Stimulated activated CD4-positive, alpha-beta T cell treated with anti-CD3 and anti-CD28 coated beads, Interleukin-4, amount 100 ng/mL, for 48 hours (primary cell): ENCODE measurements around the gene ST6GALNAC2.
A peak's percentile ranks its signal among the peaks of the same experiment; 100 is the strongest.
"Not testable (repeated sequence)": the region's sequence is repeated elsewhere in the genome, so short reads cannot be mapped to it uniquely, and the experiment has no call there.

Source experiments
- DNase-seq, 2 donors: peaks; one replicate each; pipeline ENCODE4 v3.0.0-alpha.2; 2020; ENCODE audit warnings: low read depth in 2 of 2

Gene ST6GALNAC2

GRCh38 chr17:76585649-76586593 lies at the start of gene ST6GALNAC2:
TSS of gene ST6GALNAC2 (minus strand) at chr17:76585860. CDS start at chr17:76585808, 52 bp downstream.
- DNase-seq, result peak in 1 of 2 donors; percentile 22

- DNase-seq, result no peak
Measured at GRCh38 chr17:76635039-76635438, 49.4 kb upstream of the ST6GALNAC2 start.

GRCh38 chr17:76633628-76634328 lies 48.1 kb upstream of the ST6GALNAC2 start:
- no peak for DNase-seq

DNA sequence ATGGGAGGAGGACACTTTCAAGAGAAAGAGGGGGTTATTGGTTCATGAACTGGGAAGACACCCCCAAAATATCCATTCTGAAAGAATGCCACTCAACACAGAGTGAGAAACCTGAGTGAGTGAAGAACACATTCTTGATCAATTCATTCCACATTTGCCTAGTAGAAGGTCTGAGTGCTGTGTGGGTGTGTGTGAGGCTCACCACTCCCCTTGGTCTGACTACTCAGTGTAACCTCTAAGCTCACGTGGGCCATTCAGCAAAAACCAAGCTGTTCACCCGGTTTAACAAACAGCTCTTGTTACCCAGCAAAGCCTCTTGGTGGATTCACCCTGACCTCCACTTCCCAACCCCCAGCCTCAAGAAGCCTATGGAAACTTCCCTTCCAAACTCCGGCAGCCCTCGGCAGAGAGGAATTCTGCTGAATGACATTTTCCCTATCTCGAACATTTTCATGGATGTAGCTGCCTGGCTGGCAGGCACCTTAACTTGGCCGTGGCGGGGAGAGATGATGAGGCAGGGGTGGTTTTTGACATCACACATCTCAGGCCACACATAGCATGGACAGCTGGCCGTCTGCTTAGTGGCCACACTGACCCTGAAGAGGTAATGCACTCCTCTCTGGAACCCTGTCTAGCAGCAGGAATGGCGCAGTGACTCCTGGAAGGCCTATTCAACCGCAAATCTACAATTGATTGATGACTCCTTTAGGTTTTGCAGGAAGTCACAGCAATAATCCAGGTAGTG lies 46.3 kb upstream of the ST6GALNAC2 start:
- no peak for DNase-seq

DNA sequence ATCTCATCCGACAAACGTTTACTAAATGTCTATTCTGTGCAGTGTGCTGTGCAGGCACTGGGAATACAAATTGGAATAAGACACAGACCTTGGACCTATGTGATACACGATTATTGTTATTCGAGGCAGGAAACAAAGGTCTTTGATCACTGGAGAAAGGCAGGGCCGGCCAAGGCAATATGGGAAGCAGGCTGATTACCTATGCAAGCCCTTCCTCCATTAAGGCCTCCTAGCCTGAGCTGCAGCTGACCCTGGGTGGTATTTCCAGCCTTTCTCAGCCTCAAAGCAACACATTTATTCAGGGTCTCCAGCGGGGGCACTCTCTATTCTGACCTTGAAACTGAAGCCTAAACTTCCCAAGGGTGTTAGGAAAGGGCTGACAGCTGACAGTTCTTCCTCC lies 44.5 kb upstream of the ST6GALNAC2 start:
- DNase-seq, result no peak

GRCh38 chr17:76627510-76627909 lies 41.9 kb upstream of the ST6GALNAC2 start:
- DNase-seq, result no peak

DNA sequence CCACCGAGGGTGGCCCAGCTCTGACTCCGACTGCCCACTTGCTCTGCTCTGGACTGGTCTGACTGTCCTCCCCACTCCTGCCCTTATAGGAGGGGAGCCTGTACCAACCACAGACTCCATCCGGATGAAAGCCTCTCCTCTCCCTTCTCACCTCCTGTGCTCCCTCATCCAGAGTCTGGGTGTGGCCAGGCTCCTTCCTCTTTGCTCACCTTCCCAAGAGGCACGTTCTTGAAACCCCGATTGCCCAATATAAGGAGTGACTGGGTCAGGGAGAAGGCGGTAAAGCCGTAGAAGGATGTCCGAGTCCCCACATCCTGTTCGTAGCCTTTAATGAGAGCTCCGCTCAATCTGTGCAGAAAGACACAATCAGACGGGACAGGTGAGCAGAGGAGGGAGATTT lies 40.8 kb upstream of the ST6GALNAC2 start:
- DNase-seq, result no peak

GRCh38 chr17:76625496-76625895 lies 39.8 kb upstream of the ST6GALNAC2 start:
- no peak for DNase-seq

DNA sequence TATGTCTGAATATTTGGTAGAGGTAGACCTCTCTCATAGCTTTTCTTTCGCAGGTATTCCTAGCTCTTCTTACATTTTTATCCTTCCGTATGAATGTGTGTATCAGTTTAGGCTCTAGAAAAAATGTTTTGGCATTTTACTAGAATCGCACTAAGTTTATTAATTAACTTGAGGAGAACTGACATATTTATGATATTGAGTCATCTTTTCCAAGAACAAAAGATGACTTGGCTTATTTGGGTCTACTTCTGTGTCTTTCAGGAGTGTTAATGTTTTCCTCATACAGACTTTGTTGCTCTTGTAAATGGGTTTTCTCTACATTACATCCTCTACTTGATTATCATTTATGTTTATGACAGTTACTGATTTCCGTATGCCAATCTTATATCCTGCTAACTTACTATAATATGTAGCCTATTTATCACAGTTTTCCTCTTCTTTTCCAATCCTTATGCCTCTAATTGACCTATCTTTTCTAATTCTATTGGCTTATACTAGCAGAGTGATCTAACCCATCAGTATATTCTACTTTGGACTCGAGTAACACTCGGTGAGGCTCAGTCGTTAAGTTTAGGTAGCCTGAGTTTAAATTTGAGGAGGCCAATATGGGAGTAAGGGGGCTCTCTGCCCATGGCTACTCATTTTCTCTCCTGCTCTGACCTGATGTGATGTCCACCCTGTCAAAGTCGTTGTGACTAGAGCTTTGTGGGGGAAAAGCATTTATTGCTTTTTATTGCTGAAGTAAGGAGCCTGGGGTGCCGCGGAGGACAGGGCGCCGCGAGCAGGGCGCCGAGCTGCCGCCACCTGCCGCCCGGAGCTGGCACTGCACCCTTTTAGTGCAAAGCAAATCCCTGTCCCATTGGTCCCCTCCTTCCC lies 37.8 kb upstream of the ST6GALNAC2 start:
- DNase-seq, result peak; percentile 65 to 80

DNA sequence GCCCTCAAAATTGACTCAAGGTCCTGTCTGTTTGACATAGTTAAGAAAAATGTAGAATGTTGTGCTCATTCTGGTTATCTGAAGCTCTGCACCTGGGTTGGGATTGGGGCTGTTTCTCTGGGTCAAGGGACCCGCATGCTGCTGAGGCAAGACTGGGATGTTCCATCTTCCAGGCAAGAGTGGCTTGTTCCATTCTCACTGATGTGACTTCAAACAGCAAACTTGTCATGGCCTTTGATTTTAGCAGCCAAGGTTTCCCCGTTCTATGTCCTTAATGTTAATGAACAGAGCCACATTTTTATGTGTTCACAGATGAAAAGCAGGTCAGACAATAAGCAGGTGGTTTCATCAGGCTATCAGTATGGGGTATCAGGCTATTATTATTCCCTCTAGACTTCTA lies 32.2 kb upstream of the ST6GALNAC2 start:
- no peak for DNase-seq

DNA sequence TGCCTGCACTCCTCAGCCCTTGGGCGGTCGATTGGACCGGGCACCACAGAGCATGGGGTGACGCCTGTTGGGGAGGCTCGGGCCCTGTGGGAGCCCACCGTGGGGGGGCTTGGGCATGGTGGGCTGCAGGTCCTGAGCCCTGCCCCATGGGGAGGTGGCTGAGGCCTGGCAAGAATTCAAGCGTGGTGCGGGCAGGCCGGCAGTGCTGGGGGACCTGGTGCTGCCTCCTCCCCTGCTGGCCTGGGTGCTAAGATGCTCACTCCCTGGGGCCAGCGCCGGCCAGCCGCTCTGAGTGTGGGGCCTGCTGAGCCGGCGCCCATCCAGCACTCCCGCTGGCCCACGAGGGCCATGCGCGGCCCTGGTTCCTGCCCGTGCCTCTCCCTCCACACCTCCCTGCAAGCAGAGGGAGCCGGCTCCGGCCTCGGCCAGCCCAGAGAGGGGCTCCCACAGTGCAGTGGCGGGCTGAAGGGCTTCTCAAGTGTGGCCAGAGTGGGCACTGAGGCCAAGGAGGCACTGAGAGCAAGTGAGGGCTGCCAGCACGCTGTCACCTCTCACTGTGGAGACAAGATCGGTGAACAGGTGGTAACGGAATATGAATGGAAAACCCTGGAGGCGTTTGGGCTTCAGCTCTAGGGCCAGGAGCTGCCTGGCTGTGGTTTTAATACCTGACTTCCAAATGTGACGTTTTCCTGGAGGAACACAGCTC lies 29.4 kb upstream of the ST6GALNAC2 start:
- DNase-seq, result no peak

- DNase-seq, result not testable (repeated sequence)
Measured at GRCh38 chr17:76614064-76614759, 28.6 kb upstream of the ST6GALNAC2 start.

DNA sequence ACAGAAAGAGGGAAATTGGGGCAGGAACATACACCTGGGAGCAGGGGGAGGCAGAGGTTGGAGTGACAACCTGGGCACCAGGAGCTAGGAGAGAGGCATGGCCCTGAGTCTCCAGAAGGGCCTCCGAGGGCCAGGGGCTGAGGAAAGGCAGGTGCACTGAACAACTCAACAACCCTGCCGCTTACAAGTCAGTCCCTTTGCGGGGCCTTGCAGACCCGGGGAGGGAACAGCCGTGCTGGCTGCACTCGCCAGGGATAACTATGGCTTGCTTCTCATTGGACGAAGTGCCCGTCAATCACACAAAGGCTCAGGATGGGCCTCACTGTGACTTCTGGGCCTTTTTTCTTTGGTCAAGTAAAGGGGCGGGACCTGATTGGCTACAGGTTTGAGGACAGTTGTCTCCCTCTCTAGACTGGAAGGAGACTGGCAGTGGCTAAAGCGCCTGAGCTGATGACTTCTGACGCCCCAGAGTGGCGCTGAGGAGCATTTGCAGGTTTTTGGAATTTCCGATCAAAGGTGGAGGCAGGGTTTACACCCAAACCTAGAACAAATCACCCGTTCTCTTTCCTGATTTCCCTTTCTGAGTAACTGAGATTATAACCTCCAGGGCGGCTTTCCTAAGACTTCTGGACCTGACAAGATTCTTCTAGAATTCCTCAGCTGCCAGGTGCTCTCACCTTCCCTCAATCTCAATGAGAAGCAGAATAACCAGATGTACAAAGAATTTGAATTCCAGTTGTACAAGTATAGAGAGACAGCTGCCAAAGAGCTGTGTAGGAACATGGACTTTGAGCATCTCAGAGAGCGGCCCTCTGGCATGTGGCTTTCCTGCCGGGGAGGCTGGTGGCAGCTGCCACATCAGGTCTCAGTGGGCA lies 27.6 kb upstream of the ST6GALNAC2 start:
- DNase-seq, result no peak

- no peak for DNase-seq
Measured at GRCh38 chr17:76612465-76612864, 26.8 kb upstream of the ST6GALNAC2 start.

GRCh38 chr17:76611758-76612157 lies 26.1 kb upstream of the ST6GALNAC2 start:
- DNase-seq, result no peak

DNA sequence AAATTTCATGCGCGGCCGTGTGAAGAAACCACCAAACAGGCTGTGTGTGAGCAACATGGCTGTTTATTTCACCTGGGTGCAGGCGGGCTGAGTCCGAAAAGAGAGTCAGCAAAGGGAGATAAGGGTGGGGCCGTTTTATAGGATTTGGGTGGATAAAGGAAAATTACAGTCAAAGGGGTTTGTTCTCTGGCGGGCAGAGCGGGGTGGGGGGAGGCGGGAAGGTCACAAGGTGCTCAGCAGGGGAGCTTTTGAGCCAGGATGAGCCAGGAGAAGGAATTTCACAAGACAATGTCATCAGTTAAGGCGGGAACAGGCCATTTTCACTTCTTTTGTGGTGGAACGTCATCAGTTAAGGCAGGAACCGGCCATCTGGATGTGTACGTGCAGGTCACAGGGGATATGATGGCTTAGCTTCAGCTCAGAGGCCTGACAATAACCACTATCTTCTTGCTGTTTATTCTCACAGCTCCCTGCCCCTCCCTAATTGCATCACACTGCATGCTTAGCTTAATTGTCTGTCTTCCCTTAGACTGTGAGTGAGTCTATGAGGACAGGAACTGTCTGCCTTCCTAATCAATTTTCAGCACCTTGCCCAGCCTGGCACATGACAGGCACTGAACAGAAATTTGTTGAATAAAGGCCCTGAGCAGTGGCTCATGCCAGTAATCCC lies 25.6 kb upstream of the ST6GALNAC2 start:
- DNase-seq, result not testable (repeated sequence)

GRCh38 chr17:76606685-76607084 lies 21.0 kb upstream of the ST6GALNAC2 start:
- DNase-seq, result not testable (repeated sequence)

GRCh38 chr17:76601065-76601464 lies 15.4 kb upstream of the ST6GALNAC2 start:
- no peak for DNase-seq
